Left hindlimb (tissue), 1 donor: ENCODE measurements around the gene OTOS.
A peak's percentile ranks its signal among the peaks of the same experiment; 100 is the strongest.

ENCODE experiments used
- DNase-seq: peaks from one replicate; pipeline ENCODE4 v3.0.0-alpha.2; 2018

OTOS gene

DNA sequence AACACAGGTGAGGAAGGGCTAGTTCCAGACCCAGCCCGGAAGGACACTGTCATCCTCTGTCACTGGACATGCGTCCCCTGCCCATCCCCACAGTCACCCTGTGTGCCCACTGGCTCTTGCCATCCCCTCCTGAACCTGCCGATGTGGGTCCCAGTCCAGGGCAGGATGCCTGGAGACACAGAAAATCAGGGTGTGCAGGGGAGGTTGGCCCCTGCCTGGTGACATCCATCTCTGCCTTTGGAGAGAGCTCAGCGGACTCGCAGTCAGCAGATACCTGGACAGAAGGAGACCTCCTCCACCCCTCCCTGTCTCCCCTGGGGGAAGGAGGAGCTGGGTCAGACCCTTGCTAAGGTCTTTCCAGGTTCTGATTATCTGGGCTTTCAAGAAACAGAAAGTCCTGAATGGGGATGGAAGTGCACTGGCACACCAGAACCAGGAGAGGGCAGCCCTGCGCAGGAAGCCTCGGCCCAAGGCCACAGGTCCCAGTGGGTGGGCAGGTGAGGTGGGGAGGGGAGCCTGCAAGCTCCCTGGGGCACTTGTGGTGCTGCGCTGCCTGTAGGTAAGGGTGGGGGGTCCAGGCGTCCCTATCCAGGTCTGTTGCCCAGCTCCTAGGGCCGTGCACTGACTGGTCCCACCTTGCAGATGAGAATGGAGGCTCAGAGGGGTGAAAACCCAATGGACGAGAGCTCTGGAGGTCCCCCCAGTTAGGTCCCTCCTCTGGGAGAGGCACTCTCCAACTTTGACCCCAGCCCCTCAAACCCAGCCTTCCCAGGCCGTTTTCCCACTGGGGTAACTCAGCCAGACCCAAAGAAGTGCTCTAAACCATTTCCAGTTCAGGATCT lies 9.7 kb upstream of the OTOS start:
- DNase-seq, result no peak

DNA sequence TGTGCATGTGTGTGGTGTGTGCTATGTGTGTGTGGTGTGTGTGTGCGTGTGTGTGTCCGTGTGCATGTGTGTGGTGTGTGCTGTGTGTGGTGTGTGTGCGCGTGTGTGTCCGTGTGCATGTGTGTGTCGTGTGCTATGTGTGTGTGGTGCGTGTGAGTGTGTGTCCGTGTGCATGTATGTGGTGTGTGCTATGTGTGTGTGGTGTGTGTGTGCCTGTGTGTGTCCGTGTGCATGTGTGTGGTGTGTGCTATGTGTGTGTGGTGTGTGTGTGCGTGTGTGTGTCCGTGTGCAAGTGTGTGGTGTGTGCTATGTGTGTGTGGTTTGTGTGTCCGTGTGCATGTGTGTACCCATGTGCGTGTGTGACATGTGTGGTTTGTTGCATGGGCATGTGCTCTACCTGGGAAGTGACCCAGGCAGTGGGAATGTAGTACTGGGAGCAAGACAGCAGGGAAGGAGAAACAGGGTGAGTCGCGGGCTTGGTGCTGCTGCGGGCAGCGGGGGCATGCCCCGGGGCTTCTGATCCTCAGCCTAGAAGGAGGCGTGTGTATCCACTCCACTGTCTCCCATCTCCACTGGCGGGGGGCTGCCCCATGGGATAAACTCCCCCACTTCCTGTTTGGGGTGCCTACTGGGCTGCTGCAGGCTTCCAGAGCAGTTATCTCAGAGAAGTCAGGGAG lies 7.6 kb upstream of the OTOS start:
- no peak for DNase-seq

GRCh38 chr2:240147382-240147781 lies 6.9 kb upstream of the OTOS start:
- no peak for DNase-seq

DNA sequence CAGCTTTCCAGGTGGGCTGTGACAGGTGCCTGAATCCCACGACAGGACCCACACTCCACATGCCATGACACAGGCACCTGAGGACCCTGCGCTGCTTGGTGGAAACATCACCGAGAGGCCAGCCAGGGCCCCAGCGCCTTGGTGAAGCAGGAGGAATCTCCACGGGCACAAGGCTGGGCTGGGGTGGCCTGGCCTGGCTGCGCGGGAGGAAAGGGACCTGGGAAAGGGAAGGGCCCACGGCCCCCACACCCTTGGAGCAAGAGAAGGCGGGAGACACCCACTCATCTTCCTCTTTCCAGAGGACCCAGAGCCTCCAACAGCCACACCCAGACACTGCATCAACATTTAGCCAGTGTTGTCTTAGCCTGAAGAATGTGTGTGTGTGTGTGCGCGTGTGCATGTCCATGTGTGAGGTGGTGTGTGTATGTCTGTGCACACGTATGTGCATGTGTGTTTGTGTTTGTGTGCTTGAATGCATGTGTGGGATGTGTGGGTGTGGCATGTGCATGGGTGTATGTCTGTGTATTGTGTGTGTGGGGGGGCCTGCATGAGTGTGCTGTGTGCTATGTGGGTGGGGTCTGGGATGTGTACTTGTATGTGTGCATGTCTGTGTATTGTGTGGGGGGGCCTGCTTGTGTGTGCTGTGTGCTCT lies 6.3 kb upstream of the OTOS start:
- DNase-seq, result no peak

- DNase-seq, result no peak
Observed at GRCh38 chr2:240146141-240146561, 5.7 kb upstream of the OTOS start.

GRCh38 chr2:240145461-240145860 lies 5.0 kb upstream of the OTOS start:
- no peak for DNase-seq

DNA sequence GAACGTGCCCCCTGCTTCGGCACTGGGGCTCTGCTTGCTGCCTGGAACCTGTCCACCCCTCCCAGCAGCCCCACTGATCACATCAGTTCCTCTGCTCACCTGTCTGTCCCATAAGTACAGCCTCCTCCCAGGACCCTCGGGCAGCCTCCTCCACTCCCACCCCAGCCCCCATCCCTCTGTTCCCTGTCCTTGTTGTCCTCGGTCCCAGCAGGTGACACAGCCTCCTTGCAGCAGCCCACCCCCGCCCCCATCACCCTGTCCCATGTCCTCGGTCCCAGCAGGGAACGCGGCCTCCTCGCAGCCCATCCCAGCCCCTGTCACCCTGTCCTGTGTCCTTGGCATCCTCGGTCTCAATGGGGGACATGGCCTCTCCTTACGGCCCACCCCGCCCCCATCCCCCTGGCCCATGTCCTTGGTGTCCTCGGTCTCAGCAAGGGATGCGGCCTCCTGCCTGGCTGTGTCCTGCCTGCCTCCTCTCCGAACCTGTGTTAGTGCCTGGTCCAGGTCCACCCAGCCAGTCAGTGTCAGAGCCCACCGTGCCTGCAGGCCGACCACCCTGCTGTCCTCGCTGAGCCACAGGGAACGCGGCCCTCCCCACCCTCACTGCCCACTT lies 4.3 kb upstream of the OTOS start:
- DNase-seq, result no peak

DNA sequence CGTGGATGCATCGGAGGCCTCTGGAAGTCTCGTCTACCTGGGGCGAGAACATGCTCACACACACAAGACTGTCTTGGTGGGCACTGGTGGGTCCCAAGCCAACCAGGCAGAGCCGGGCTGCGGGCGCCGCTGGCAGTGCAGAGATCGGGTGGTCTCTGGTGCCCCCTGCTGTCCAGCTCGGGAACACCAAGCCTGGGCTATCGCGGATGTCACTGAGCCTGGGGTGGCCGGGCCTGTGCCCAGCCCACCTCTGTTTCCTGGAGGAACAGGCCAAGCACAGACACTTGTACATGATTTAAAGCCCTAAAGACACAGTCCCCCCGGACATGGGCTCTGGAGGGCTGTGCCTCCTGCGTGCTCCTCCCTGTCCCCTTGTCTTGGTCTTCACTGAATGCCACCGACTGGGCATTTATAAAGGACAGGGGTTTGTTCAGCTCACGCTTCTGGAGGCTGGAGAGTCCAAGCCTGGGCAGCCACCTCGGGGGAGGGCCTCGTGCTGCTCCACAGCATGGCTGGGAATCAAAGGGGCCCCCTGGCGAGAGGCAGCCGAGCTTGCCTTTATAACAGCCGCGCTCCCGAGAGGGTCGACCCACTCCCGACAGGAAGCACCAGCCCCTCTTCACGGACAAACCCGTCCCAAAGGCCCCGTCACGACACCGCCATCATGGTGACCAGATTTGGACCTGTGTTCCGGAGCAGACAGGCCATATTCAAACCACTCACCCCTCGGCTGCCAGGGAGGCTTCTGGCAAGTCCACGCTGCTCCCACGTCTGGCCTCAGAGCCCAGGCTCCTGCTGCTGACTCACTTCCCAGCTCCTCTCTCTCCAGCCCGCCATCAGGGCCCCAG lies 3.6 kb upstream of the OTOS start:
- DNase-seq, result peak; percentile 68

DNA sequence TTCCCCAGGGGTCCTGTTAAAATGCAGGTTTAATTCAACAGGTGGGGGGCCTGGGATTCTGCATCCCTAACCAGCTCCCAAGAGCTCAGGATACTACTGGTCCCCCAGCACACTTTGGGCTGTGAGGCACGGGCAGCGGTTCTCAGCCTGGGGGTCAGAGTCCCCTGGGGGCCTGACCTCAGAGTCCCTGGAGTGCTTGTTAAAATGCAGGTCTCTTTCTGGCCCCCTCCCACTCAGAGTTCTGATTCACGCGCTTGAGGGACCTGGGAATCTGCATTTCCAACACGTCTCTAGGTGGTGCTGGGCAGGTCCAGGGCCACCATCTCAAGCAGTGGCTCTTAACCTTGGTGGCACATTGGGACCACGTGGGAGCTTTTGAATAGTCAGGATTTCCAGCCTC lies 2.8 kb upstream of the OTOS start:
- DNase-seq, result no peak

GRCh38 chr2:240142859-240143258 lies 2.4 kb upstream of the OTOS start:
- DNase-seq, result no peak

- no peak for DNase-seq
Observed at GRCh38 chr2:240142256-240142775, 1.9 kb upstream of the OTOS start.

DNA sequence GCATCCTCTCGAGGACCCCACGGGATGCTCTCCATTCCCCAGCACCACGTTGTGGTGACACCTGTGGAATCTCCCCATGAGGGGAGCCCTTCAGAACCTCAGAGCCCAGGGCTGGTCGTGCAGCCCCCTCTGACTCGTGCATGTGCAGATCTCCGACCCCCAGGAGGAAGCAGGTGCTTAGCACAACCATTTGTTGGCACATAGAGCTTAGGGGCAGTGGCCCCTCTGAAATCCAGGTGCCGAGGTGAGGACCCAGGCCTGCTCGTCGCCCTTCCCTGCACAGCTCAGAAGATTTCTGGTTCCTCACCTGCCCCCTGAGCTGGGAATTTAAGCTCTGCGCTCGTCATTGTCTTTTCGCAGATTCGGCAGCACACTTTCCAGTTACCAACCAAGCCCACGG lies 1.3 kb upstream of the OTOS start:
- DNase-seq, result no peak

DNA sequence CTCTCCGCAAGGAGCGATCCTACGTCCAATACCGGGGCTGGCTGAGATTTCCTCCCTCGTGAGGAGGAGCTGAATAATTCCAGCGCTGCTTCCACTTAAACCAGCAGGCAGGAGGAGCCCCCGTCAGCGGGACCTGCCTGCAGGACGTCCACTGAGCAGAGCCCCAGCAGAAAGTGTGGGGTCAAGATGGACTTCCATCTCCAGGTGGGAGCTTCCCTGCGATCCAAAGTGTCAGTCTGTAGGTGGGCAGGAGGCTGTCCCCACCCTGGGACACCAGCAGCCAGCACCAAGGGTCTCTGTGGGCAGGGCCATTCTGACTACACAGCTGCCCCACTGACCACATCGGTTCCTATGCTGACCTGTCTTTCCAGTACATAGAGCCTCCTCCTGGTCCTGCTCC lies 462 bp upstream of the OTOS start:
- DNase-seq, result no peak

DNA sequence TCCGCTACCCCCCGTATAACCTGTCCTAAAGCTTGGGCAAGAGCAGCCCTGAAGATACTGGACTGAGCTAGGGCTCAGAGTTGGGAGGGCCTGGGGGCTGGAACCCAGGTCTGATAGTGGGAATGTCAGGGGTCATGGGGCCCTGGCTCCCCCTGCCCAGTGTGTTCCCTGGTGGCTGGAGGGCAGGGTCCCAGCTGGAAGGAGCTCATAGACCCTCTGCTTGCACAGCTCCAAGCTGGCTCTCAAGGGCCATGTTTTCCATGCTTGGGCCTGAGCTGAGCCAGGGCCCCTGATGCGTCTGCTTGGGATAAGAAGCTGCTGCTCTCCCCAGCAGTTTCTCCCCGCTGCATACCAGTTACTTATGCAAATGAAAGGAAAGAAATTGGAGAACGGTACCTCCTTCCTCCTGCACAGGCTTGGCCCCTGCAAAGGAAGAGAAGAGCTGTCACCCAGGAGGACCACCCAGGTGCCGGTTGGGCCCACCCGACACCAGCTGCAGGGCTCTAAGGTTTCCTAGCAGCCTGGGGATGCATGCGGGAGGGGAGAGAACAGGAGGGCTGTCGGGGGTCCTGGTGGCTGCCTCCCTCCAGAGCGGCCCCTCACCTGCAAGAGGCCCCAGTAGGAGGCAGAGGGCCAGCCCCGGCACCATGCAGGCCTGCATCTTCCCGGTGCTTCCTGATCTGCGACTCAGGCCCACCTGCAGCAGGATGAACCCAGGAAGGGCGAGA lies 628 bp downstream of the OTOS start:
- DNase-seq, result no peak

- no peak for DNase-seq
Observed at GRCh38 chr2:240139011-240139441, 1.4 kb downstream of the OTOS start.

- no peak for DNase-seq
Observed at GRCh38 chr2:240138254-240138984, 2.0 kb downstream of the OTOS start.

DNA sequence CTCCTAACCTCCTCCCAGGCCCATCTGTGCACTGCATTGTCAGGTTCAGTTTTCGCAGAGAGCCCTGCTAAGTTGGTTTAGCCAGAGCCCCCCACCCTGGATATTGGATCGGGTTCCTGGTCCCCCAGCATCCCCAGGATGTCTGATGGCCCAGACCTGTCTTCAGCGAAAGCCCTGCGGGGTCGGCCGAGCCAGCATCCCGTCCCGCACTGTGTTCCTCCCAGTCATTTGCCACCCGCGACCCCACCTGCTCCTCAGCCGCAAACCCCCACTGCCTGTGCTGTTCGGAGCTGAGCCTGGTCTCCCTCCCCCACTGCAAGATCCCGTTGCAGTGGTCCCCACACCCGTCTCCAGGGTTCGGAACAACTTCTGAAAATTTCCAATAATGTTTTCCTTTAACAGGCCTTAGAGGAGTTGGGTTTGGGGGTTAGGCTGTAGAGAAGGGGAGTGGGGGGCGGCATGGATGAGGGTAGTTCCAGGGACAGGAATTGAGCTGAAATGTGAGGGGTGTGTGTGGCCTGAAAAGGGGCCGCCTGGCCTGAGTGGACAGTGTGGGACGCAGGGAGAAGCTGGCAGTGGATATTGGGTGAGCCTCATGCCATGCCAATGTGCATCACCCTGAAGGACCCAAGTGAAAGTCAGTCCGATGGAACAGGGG lies 2.7 kb downstream of the OTOS start:
- no peak for DNase-seq

DNA sequence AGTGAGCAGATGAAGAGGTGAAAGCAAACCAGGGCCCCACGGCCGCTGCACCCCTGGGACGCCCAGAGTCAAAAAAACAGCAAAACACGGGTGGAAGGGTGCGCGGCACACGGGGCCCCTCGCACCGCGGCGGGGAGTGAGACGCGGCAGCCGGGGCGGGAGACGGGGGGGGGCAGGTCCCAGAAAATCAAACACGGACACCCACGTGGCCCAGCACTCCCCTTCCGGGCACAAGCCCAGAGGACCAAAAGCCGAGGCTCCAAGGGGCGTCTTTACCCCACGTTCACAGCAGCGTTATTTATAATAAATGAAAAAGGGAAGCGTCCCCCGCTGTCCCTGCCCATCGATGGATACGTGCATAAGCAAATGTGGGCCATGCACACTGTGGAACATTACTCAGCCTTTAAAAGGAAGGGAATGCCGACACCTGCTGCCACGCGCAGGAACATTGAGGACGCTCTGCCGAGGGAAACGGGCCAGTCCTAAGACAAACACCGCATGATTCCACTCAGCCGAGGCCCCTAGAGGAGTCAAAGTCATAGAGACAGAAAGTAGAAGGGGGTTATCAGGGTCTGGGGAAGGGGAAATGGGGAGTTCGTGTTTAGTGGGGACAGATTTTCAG lies 3.7 kb downstream of the OTOS start:
- no peak for DNase-seq

GRCh38 chr2:240136013-240136670 lies 4.3 kb downstream of the OTOS start, which contains the start of gene COPS9:
Gene COPS9, minus strand, starts transcription at chr2:240136305. Its CDS starts 21 bp downstream, at chr2:240136284.
- peak; percentile 89 for DNase-seq
